GM19238 (cell line): Measurements from ENCODE around the gene BCL10.

ENCODE experiments used
- DNase-seq: peaks from one replicate; pipeline ENCODE4 v3.0.0; 2011; ENCODE audit warnings: low spot score; ENCODE audit not compliant: insufficient read length

Gene BCL10

DNA sequence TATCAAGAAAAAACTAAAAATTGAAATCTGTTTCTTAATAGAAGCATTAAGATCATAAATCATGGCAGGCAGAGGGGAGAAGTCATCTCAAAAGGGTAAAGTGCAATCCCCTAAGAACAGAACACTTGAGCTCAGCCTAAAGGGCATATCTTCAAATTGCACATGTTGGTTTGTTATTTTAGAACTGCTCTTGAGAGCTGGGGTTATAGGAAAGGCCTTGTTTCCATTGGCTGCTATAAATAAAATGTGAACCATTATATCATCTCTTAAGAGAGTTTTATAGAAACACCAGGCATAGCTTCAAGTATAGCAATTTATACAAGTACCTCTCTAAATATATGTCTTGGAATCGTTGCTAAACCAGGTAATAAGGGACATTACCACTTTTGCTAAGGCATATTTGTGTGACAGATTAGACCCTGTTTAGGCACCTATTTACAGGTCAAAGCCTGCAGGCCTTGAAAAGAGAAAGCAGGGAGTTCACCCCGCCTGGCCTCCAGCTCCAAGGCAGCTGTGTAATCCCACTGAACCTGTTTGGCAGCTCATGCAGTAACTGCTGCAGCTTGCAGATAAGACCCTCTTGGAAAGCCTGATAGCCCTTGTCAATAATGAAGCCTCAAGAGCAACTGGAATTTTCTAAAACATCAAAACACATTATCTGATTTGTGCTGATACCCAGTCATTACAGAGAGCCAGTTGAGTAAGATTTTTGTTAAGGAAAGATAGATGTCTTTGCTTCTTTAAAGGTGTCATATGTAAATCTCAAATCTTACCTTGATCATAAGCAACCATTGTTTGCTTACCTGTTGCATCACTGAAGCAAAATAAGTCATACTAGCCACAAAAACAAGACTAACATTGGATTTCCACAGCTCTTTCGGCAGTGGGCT, 51.5 kb downstream of the BCL10 start:
- DNase-seq: no peak

DNA sequence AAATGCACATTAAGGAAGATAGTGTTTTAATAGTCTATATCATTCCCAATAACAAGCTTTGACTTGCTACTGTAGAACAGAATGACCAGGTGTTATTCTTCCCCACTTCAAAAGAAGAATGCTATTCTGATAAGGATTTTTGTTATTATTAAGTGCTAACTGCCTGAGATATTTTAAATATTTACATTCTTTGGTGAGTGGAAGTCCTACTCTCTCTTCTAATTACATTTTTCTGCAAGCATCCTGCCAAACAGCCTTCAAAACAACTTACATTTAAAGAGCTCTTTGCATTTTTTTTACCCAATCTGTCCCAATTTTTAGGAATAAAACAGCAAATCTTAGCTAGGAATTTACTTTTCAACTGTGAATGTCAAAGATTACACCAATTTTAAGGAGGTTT, 52.1 kb downstream of the BCL10 start:
- DNase-seq: no peak

DNA sequence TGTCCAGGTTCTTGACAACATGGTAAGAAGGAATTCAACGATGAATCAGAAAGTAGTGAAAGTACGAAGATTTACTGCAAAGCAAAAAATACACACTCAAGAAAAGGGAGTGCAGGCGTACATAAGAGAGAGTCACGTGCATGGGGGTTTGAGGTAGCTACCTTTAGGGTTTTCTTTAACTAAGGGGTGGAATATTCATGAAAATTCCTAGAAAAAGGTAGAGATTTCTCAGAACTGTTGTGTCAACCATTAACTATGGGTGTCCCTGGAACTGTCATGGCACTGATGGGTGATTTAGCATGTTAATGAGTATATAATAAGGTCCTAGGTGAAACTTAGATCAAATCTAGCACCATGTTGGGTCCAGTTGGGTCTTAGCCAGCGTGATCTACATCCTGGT, 53.1 kb downstream of the BCL10 start:
- DNase-seq: no peak

DNA sequence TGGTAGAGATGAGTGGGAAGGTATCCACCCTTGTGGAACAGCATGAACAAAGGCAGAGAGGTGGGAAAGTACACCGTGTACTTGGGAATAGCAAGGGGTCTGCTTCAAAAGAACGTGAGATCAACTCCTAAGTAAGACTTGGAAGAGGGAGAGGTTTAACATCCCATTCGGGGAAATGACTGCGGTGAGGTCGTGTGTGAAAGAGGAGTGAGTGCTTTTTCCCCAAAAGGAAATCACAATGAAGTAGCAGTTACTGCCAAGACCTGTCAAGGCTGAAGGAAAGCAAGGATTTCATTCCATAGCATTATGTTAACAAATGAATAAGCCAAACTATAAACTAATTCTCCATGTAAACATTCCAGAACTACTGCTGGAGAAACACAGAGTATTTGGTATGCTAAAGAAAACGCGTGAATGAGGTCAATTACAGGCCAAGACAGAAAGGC, 55.7 kb downstream of the BCL10 start:
- no peak for DNase-seq

DNA sequence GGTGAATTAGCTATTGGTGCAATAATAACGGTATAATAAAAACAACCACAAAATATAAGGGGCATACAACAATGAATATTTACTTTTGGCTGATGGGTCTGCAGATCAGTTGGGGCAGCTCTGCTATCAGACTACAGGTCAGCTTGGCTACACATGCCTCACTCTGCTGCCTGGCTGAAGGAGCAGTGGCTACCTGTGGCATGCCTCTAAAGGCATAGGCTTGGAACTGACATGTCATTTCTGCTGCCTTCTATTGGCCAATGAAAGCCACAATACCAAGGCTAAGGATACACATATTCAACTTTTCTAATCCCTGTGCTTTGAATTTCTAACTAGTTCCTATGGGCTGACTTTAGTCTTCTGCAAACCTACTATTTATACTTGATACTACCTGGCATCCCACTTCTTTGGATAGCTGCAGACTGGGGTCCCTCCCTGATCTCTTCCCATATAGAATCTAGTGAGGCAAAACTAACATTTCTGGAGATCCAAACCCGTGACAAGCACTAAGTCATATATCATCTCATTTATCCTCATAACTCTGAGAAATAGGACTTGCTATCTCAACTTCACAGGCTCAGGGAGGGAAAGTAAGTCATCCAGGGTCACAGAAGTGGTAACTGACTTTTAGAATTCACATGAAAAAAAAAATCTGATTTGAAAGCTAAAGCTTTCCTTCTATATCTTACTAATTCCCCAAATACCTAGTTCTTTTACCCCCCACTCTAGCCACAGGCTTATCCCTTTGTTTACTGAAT, 56.4 kb downstream of the BCL10 start:
- no peak for DNase-seq

DNA sequence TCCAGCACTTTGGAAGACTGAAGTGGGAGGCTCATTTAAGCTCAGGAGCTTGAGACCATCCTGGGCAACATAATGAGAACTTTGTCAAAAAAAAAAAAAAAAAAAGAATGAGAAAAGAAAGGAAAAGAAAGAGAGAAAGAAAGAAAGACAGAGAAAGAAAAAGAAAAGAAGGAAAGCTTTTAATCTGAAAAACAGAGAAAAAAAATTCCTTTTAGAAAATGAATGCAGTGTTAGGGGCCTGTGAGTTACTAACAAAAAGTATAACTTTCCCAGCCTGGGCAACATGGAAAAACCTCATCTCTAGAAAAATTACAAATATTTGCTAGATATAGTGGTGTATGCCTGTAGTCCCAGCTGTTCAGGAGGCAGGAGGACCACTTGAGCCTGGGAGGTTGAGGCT, 59.7 kb downstream of the BCL10 start:
- no peak for DNase-seq
